GM10248 (cell line): Measurements from ENCODE around the gene RTF2.
"Not testable (repeated sequence)": the region's sequence is repeated elsewhere in the genome, so short reads cannot be mapped to it uniquely, and the experiment has no call there.

ENCODE experiments used
- CTCF ChIA-PET: fragments of 300-600 bp; sonication (Branson Sonifier 250); formaldehyde crosslinking; extraction: SDS; loops from one replicate; lab custom pipeline; 2021; ENCODE audit warnings: antibody characterized with exemption; lab: Yijun Ruan, JAX
- POLR2A ChIA-PET: fragments of 350-650 bp; sonication (Branson Sonifier 250); formaldehyde crosslinking; extraction: SDS; loops from one replicate; lab custom pipeline; 2020; ENCODE audit warnings: antibody characterized with exemption; lab: Yijun Ruan, JAX
- DNase-seq: peaks from one replicate; pipeline ENCODE4 v3.0.0; 2012; ENCODE audit errors: extremely low spot score
- TF ChIP-seq, protein P1 (sequence below): IDR thresholded peaks from 2 replicates; pipeline ENCODE4 v1.5.1; 2012; ENCODE audit warnings: mild to moderate bottlenecking, low read depth; ENCODE audit errors: extremely low read depth, missing control alignments, control extremely low read depth

RTF2 gene

DNA sequence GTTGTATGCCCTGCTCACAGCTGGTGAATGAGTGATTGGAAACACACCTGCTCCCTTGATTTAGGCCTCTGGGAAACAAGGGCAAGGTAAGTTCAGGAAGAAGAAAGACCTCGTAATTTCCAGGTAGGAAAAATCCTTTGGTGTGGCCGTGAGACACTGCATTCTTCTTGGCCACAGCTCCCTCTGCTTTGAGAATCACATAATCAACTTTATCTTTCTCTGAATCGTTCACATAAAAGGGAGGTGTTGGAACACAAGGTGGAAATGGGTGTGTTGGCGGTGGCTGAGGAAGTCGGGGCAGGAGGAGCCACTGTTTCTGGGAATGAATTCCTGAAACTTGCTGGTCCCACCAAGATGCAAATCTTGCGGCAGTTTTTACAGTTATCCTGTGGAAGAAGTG is 90.5 kb downstream of the RTF2 start:
- TF ChIP-seq, protein P1, sequence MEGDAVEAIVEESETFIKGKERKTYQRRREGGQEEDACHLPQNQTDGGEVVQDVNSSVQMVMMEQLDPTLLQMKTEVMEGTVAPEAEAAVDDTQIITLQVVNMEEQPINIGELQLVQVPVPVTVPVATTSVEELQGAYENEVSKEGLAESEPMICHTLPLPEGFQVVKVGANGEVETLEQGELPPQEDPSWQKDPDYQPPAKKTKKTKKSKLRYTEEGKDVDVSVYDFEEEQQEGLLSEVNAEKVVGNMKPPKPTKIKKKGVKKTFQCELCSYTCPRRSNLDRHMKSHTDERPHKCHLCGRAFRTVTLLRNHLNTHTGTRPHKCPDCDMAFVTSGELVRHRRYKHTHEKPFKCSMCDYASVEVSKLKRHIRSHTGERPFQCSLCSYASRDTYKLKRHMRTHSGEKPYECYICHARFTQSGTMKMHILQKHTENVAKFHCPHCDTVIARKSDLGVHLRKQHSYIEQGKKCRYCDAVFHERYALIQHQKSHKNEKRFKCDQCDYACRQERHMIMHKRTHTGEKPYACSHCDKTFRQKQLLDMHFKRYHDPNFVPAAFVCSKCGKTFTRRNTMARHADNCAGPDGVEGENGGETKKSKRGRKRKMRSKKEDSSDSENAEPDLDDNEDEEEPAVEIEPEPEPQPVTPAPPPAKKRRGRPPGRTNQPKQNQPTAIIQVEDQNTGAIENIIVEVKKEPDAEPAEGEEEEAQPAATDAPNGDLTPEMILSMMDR = no peak
- DNase-seq = no peak
- CTCF ChIA-PET = interaction anchor here (0.8 kb wide), 1 partner anchor 8 kb away, joined by 3 read pairs; no protein-coding TSS in a partner anchor
- POLR2A ChIA-PET = no interaction called here

DNA sequence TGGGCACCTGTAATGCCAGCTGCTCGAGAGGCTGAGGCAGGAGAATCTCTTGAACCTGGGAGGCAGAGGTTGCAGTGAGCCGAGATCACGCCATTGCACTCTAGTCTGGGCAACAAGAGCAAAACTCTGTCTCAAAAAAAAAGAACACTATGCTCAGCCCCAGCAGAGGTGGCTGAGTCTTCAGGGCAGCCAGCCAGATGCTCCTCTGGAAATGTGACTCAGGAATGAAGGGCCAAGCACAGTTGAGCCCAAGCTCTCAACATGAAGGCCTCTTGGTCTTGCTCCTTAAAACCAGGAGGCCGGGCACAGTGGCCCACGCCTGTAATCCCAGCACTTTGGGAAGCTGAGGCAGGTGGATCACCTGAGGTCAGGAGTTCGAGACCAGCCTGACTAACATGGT is 96.1 kb downstream of the RTF2 start:
- POLR2A ChIA-PET, DNase-seq: not testable (repeated sequence)
- CTCF ChIA-PET = interaction anchor here (1.1 kb wide), 1 partner anchor 11 kb away, joined by 3 read pairs; no protein-coding TSS in a partner anchor

DNA sequence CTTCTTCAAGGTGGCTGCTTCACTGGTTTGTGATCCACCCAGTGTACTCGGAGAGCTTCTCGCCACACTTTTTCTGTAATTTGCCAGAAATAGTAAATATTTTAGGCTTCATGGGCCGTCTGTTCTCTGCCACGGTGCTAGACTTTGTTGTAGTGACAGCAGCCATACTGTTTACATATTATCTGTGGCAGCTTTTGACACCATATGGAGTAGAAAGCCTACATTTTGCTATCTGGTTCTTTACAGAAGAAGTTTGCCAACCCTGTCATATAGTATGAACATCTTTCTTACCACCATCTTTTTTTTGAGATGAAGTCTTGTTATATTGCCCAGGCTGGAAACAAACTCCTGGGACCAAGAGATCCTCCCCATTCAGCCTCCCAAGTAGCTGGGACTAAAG is 97.1 kb downstream of the RTF2 start:
- TF ChIP-seq, protein P1 = no peak
- CTCF ChIA-PET = interaction anchor here (1.1 to 1.8 kb wide), 4 partner anchors 8 to 15 kb away, joined by 3 to 7 read pairs (median 4); no protein-coding TSS in a partner anchor
- DNase-seq = no peak
- POLR2A ChIA-PET = no interaction called here

DNA sequence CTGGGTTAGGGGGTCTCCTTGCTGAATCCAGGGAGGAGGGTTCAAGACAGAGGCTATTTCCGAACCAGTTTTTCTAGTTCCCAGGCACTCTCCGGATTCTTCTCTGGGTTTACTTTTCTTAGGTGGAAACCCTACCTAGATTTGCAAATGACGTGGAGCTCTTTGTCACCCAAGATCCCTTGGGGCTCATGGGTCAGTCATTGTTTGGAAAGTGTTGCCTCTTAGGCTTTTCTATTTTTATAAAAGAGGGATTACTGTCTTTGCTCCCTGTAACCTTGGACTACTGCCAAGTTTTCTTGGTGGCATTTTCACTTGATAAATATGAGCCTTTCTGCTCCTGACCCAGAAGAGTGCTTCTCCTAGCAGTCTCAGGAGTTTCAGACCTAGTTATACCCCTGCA is 98.2 kb downstream of the RTF2 start:
- DNase-seq = no peak
- POLR2A ChIA-PET = no interaction called here
- CTCF ChIA-PET = interaction anchor here (1.0 to 1.8 kb wide), 4 partner anchors 9 to 15 kb away, joined by 3 to 7 read pairs (median 4); no protein-coding TSS in a partner anchor
- TF ChIP-seq, protein P1 = no peak
